Pancreas (tissue), 10 donors: Measurements from ENCODE around the gene CFAP410. TPM values are rescaled to one million over a fixed set of nuclear protein-coding genes. Genes with fewer than 3 reads are reported as not detected.

Experiments
- ATAC-seq, 4 donors: fragments of 200-7000 bp; cut with Tn5 transposase; one replicate each; pipeline versions ENCODE4 v1.8.0 to v1.9.1; 2020; ENCODE audit warnings: mild to moderate bottlenecking in 4 of 4, moderate library complexity in 4 of 4
- DNase-seq, 6 donors: peaks; one replicate each; pipeline ENCODE4 v3.0.0-alpha.2; 2020
- FAIRE-seq: peaks from 2 replicates; lab custom pipeline; 2012; peaks lifted over from hg19 to GRCh38; lab: Jason Lieb, UNC
- H3K27ac ChIP-seq, 4 donors: fragments of 200-600 bp; sonication (generic); 1 replicate in 3 of 4; 2 replicates in 1 of 4; pipeline versions ENCODE4 v1.5.0 to v1.8.0; 2020
- H3K27me3 ChIP-seq, 4 donors: fragments of 200-600 bp; one replicate each; pipeline ENCODE4 v1.8.0; 2021
- H3K36me3 ChIP-seq, 3 donors: fragments of 200-600 bp; sonication (generic) in 1 of 3; one replicate each; pipeline versions ENCODE4 v1.5.0 to v1.8.0; 2020 to 2021
- H3K4me1 ChIP-seq, 3 donors: fragments of 200-600 bp; one replicate each; pipeline ENCODE4 v1.8.0; 2021
- H3K4me3 ChIP-seq, 4 donors: fragments of 200-600 bp; sonication (generic) in 2 of 4; one replicate each; pipeline versions ENCODE4 v1.5.0 to v1.8.0; 2020 to 2021
- H3K9me3 ChIP-seq, 4 donors: fragments of 200-600 bp; one replicate each; pipeline ENCODE4 v1.8.0; 2021
- WGBS, 2 donors: extraction: QIAGEN DNeasy Blood & Tissue Kit; methylation state at CpG; one replicate each; pipeline ENCODE4 v1.1.7; 2013; 5-methylcytosine and 5-hydroxymethylcytosine counted together
- intact Hi-C, 3 donors: fragments of 100-400 bp; cut with DNase I; formaldehyde crosslinking; loops; one replicate each; pipeline versions ENCODE4 v1.11.1 to v1.14.2; 2022
- polyA plus RNA-seq, 2 donors: library from polyadenylated mRNA; stranded (reverse); fragments of 200-250 nt; gene quantifications; one replicate each; pipeline ENCODE4 v1.2.3, GENCODE V29; 2013
- total RNA-seq, 6 donors: library from RNA; stranded (reverse); fragmentation: NEBNext Ultra II Directional in 4 of 6; extraction: Animal tissue kit (Norgen Biotek cat#: 25700) in 4 of 6; gene quantifications; one replicate each; pipeline versions ENCODE4 v1.2.1 to v1.2.4, GENCODE V29; 2021 to 2023
- TF ChIP-seq, protein P1 (sequence below), 4 donors: fragments of 200-600 bp; sonication (generic) in 3 of 4; IDR thresholded peaks; one replicate each; pipeline versions ENCODE4 v1.5.0 to v1.8.0; 2021; ENCODE audit warnings: antibody characterized with exemption in 4 of 4
- donor health status: healthy with polysubstance abuse.
- donor health status: DM: no; HTN: no; CAD: no; lungs with moderate emphysema.
- donor health status: DM: no; HTN: no; CAD: no.
- donor health status: control.
- donor health status: control.
- donor health status: Bipolar disorder and iron deficiency.
- donor health status: DM: yes; HTN: yes; CAD: no.
- donor health status: DM: no; HTN: no; CAD: no.
- donor health status: DM: no; HTN: no; CAD: no.
- donor health status: DM: yes; HTN: yes; CAD: no.

CFAP410 gene
- total and polyA plus RNA-seq, 8 donors, result 10.3 to 118 (median 16.3) TPM

DNA sequence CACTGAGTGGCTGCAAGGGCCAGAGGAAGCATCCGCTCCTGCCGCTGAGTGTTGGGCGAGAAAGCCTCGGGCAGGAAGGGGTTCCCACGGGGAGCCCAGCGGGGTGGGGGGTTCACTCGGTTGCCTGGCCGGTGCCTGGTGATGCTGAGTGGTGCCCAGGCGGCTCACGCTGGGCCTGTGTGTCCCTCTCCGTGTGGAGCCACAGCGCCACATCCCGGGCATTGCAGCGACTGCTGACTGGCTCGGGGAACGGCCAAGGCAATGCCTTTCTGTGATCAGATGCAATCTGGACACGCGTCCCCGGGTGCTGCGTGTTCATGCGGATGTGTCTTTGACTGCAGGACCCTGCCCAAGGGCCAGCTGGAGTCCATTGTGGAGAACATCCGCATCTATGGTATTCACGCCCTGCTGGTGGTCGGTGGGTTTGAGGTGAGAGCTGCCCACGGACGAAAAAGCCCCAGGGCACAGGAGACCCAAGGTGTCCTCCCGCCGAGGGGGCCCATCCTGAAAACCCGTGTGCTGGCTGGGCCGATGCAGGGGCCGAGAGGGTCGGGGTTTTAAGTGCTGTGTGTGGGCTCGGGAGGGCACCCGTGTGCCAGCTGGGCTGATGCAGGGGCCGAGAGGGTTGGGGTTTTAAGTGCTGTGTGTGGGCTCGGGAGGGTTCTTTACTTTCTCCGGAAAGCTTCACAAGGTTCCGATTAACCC lies 16.4 kb downstream of the CFAP410 start:
- peaks cover 0 to 38% (median 14%) of the 10 kb centered on the region in 3 donors for H3K36me3 ChIP-seq
- no peak for FAIRE-seq
- ATAC-seq, result no peak
- peak in 1 of 6 donors; percentile 73 for DNase-seq
- no peaks in the 10 kb centered on the region for H3K9me3 ChIP-seq
- H3K27me3 ChIP-seq, result no peaks in the 10 kb centered on the region
- no peak overlapping the region for H3K27ac ChIP-seq
- TF ChIP-seq, protein P1, sequence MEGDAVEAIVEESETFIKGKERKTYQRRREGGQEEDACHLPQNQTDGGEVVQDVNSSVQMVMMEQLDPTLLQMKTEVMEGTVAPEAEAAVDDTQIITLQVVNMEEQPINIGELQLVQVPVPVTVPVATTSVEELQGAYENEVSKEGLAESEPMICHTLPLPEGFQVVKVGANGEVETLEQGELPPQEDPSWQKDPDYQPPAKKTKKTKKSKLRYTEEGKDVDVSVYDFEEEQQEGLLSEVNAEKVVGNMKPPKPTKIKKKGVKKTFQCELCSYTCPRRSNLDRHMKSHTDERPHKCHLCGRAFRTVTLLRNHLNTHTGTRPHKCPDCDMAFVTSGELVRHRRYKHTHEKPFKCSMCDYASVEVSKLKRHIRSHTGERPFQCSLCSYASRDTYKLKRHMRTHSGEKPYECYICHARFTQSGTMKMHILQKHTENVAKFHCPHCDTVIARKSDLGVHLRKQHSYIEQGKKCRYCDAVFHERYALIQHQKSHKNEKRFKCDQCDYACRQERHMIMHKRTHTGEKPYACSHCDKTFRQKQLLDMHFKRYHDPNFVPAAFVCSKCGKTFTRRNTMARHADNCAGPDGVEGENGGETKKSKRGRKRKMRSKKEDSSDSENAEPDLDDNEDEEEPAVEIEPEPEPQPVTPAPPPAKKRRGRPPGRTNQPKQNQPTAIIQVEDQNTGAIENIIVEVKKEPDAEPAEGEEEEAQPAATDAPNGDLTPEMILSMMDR (IDR thresholded peaks at IDR 0.05), result no peak
- H3K4me3 ChIP-seq, result no peak overlapping the region
- WGBS, 2 donors, result 93 to 94% methylated on average over 38 of the region's 38 CpGs
- intact Hi-C loops, result no loop called here
- H3K4me1 ChIP-seq, result no peaks in the 10 kb centered on the region

DNA sequence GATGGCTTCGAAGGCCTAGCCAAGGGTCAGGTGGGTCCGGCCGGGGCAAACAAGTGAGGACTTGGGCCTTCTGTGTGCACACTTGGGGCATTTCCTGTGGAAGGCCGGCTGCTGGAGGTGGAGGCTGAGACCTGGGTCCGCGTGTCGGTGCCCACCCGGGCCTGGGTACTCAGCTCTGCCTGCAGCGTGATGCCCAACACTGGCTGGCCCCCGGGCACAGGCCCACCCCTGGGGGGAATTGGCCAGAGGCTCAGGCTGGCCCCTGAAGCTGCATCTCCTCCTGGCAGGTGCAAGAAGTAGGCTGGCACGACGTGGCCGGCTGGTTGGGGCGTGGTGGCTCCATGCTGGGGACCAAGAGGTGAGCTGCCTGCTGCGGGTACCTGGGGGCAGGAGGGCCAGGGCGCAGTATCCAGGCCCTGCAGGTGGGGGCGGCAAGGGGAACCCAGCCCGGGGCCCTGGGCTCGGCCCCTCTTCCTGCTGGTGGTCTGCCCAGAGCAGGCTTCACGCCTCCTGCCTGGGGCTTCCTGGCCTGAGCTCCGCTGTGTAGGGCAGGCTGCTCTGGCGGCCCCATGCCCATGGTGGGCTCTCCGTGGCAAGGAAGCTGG lies 17.2 kb downstream of the CFAP410 start:
- TF ChIP-seq, protein P1 (IDR thresholded peaks at IDR 0.05), result no peak
- peak in 1 of 6 donors; percentile 81 for DNase-seq
- FAIRE-seq, result no peak
- H3K9me3 ChIP-seq, result no peaks in the 10 kb centered on the region
- no peak for ATAC-seq
- H3K36me3 ChIP-seq, result peaks cover 0 to 38% (median 14%) of the 10 kb centered on the region in 3 donors
- no peak overlapping the region for H3K4me3 ChIP-seq
- WGBS, 2 donors, result 95 to 97% methylated on average over 22 to 23 of the region's 23 CpGs
- no peak overlapping the region for H3K27ac ChIP-seq
- no peaks in the 10 kb centered on the region for H3K4me1 ChIP-seq
- H3K27me3 ChIP-seq, result no peaks in the 10 kb centered on the region
- intact Hi-C loops, result no loop called here

DNA sequence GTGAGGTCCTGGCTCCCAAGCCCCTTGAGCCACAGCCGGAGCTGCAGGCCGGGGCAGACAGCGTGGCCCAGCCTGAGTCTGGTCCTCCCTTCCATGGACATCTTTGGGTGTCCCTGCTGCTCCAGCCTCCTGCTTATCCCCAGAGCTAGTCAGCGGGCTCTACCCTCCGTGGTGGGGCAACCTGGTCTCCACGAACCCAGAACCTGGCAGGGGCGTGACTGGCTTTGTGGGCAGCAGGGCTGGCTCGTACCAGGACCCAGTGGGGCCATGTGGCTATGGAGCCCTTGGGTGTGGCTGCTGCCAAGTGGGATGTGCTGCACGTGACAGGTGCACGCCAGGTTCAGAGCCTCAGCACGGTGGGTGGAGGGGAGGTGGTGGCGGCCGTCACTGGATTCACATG lies 18.3 kb downstream of the CFAP410 start:
- peaks cover 0 to 38% (median 10%) of the 10 kb centered on the region in 3 donors for H3K36me3 ChIP-seq
- ATAC-seq (no peak), DNase-seq (no peak), FAIRE-seq (no peak)
- H3K27ac ChIP-seq, result no peak overlapping the region
- intact Hi-C loops, result no loop called here
- H3K9me3 ChIP-seq, result no peaks in the 10 kb centered on the region
- H3K4me3 ChIP-seq, result no peak overlapping the region
- no peaks in the 10 kb centered on the region for H3K27me3 ChIP-seq
- TF ChIP-seq, protein P1 (IDR thresholded peaks at IDR 0.05), result no peak
- WGBS, 2 donors, result 94 to 95% methylated on average over 13 of the region's 13 CpGs
- no peaks in the 10 kb centered on the region for H3K4me1 ChIP-seq

DNA sequence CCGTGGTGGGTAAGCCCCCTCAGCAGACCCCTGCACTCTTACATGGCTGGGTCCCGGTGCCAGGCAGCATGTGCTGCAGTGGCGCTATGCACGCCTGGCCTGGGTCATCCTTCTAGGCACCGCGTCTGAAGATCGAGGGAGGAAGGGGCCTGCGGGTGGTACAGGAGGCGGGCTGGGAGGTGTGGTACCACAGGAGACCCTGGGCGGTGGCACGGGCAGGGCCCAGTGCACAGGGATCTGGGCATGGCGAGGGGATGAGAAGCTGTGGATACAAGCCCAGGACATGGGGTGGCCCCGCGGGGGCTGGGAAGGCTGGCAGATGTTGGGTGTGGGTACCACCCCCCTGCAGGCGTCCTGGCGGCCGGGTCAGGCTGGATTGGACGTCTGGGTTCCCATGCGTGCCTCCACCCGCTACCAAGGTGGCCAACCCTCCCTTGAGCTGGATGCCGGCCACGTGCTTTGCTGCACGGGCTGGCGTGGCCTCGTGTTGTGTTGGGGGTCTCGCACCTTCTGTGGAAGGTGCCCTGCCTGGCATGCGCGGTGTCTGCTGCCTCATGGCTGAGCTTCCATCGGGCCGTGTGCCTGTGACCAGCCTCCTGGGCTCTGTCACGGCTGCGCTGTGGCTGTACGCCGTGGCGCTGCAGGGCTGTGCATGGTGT lies 19.7 kb downstream of the CFAP410 start:
- no peak for DNase-seq
- no peak for FAIRE-seq

More for the DNA sequence above, 19.7 kb downstream of the CFAP410 start:
- no peak for ATAC-seq
- TF ChIP-seq, protein P1 (IDR thresholded peaks at IDR 0.05), result no peak
- Histone ChIP-seq H3K4me1 (no peaks in the 10 kb centered on the region), H3K36me3 (peaks cover 0 to 27% (median 7%) of the 10 kb centered on the region in 3 donors), H3K9me3 (no peaks in the 10 kb centered on the region), H3K27me3 (no peaks in the 10 kb centered on the region), H3K27ac (no peak overlapping the region), H3K4me3 (no peak overlapping the region)
- intact Hi-C loops, result no loop called here
- 93 to 95% methylated on average over 33 to 35 of the region's 35 CpGs for WGBS, 2 donors
